ENCODE results near the gene MYRIP.

GRCh38 chr3:39977058-39977794 lies 167.8 kb downstream of the MYRIP start:
- TF ChIP-seq ESRRG (CRISPR knock-in tag; IDR thresholded peaks at IDR 0.05) (no peak), ZC3H10 (CRISPR knock-in tag; IDR thresholded peaks at IDR 0.05) (no peak), TOX (CRISPR knock-in tag; IDR thresholded peaks at IDR 0.05; ENCODE audit: borderline replicate concordance) (no peak), OSR1 (CRISPR knock-in tag; IDR thresholded peaks at IDR 0.05) (no peak), CREB5 (CRISPR knock-in tag; IDR thresholded peaks at IDR 0.05; ENCODE audit: low read depth) (no peak), TCF4 (CRISPR knock-in tag; IDR thresholded peaks at IDR 0.05; ENCODE audit: borderline replicate concordance) (no peak), TSHZ2 (CRISPR knock-in tag; IDR thresholded peaks at IDR 0.05) (no peak), BACH2 (CRISPR knock-in tag; IDR thresholded peaks at IDR 0.05; ENCODE audit: borderline replicate concordance) (no peak), PATZ1 (CRISPR knock-in tag; IDR thresholded peaks at IDR 0.05; ENCODE audit: borderline replicate concordance) (no peak)
